Lower leg skin (tissue), 4 donors: ENCODE results near the gene GATAD1. TPM values are rescaled to one million over a fixed set of nuclear protein-coding genes. Genes with fewer than 3 reads are reported as not detected.
"Not testable (repeated sequence)": the region's sequence is repeated elsewhere in the genome, so short reads cannot be mapped to it uniquely, and the experiment has no call there.

Experiments
- DNase-seq, 2 donors: peaks; one replicate each; pipeline ENCODE4 v3.0.0-alpha.2; 2019; ENCODE audit warnings: low spot score in 2 of 2
- H3K4me3 ChIP-seq: fragments of 200-600 bp; sonication (generic); 2 replicates; pipeline ENCODE4 v1.5.1; 2017; ENCODE audit warnings: mild to moderate bottlenecking, low read depth; ENCODE audit not compliant: poor library complexity, severe bottlenecking
- CTCF ChIP-seq, 3 donors: fragments of 450-650 bp; IDR thresholded peaks; one replicate each; pipeline ENCODE4 v1.5.1; 2016; ENCODE audit warnings: antibody characterized with exemption in 3 of 3, mild to moderate bottlenecking in 3 of 3, moderate library complexity in 2 of 3
- POLR2A ChIP-seq, 2 donors: fragments of 450-650 bp; IDR thresholded peaks; one replicate each; pipeline ENCODE4 v1.6.1; 2016 to 2017; ENCODE audit warnings: antibody characterized with exemption in 2 of 2, mild to moderate bottlenecking in 1 of 2, moderate library complexity in 1 of 2
- WGBS, 2 donors: methylation state at CpG; one replicate each; pipeline ENCODE4 v1.1.5; 2018; 5-methylcytosine and 5-hydroxymethylcytosine counted together
- intact Hi-C: fragments of 100-400 bp; cut with DNase I; formaldehyde crosslinking; loops from one replicate; pipeline ENCODE4 v1.15.0; 2023; ENCODE audit warnings: low total_unique reads
- total RNA-seq, 4 donors: library from RNA; depleted of rRNA; stranded (reverse); fragments of >200 nt; gene quantifications; one replicate each; pipeline ENCODE4 v1.1.0, GENCODE V29; 2016

Gene GATAD1
- total RNA-seq, 4 donors from 2014 or later, result 14.7 to 23.0 (median 18.3) TPM

- no peak for TF ChIP-seq CTCF (IDR thresholded peaks at IDR 0.05)
- no peak for TF ChIP-seq POLR2A (IDR thresholded peaks at IDR 0.05)
- 87 to 88% methylated on average over 9 of the region's 9 CpGs for WGBS, 2 donors
- intact Hi-C loops, result no loop called here
- no peak overlapping the region for H3K4me3 ChIP-seq
- no peak for DNase-seq
Measured at GRCh38 chr7:92478095-92478494, 30.8 kb downstream of the GATAD1 start.

GRCh38 chr7:92478711-92479110 lies 31.4 kb downstream of the GATAD1 start:
- TF ChIP-seq POLR2A (IDR thresholded peaks at IDR 0.05) (no peak), CTCF (IDR thresholded peaks at IDR 0.05) (no peak)
- no peak overlapping the region for H3K4me3 ChIP-seq
- WGBS, 2 donors, result 88 to 96% methylated on average over 4 of the region's 4 CpGs
- no peak for DNase-seq
- intact Hi-C loops, result no loop called here

- H3K4me3 ChIP-seq, intact Hi-C loops, DNase-seq: not testable (repeated sequence)
- 91 to 97% methylated on average over 4 of the region's 4 CpGs for WGBS, 2 donors
Measured at GRCh38 chr7:92479146-92479545, 31.9 kb downstream of the GATAD1 start.

GRCh38 chr7:92483624-92484023 lies 36.3 kb downstream of the GATAD1 start:
- intact Hi-C loops, H3K4me3 ChIP-seq, DNase-seq: not testable (repeated sequence)
- whole genome bisulfite sequencing, 2 donors, result 79 to 85% methylated on average over 6 of the region's 6 CpGs

GRCh38 chr7:92484226-92484625 lies 36.9 kb downstream of the GATAD1 start:
- H3K4me3 ChIP-seq, DNase-seq, intact Hi-C loops: not testable (repeated sequence)
- 90 to 95% methylated on average over 6 of the region's 6 CpGs for WGBS, 2 donors

GRCh38 chr7:92485267-92485892 lies 38.1 kb downstream of the GATAD1 start:
- no peak for TF ChIP-seq CTCF (IDR thresholded peaks at IDR 0.05)
- TF ChIP-seq POLR2A (IDR thresholded peaks at IDR 0.05), result no peak
- WGBS, 2 donors, result 95 to 97% methylated on average over 2 of the region's 2 CpGs
- H3K4me3 ChIP-seq, result no peak overlapping the region
- intact Hi-C loops, result no loop called here
- DNase-seq, result no peak

GRCh38 chr7:92485974-92486373 lies 38.7 kb downstream of the GATAD1 start:
- TF ChIP-seq POLR2A (IDR thresholded peaks at IDR 0.05) (no peak), CTCF (IDR thresholded peaks at IDR 0.05) (no peak)
- 55 to 79% methylated on average over 1 to 2 of the region's 2 CpGs for WGBS, 2 donors
- intact Hi-C loops, result no loop called here
- no peak overlapping the region for H3K4me3 ChIP-seq
- no peak for DNase-seq
